Pancreas (tissue), 10 donors: Measurements from ENCODE around the gene AWAT2. TPM values are rescaled to one million over a fixed set of nuclear protein-coding genes. Genes with fewer than 3 reads are reported as not detected.

ENCODE experiments used
- ATAC-seq, 4 donors: fragments of 200-7000 bp; cut with Tn5 transposase; one replicate each; pipeline versions ENCODE4 v1.8.0 to v1.9.1; 2020; ENCODE audit warnings: mild to moderate bottlenecking in 4 of 4, moderate library complexity in 4 of 4
- DNase-seq, 6 donors: peaks; one replicate each; pipeline ENCODE4 v3.0.0-alpha.2; 2020
- FAIRE-seq: peaks from 2 replicates; lab custom pipeline; 2012; peaks lifted over from hg19 to GRCh38; lab: Jason Lieb, UNC
- H3K27ac ChIP-seq, 4 donors: fragments of 200-600 bp; sonication (generic); 1 replicate in 3 of 4; 2 replicates in 1 of 4; pipeline versions ENCODE4 v1.5.0 to v1.8.0; 2020
- H3K27me3 ChIP-seq, 4 donors: fragments of 200-600 bp; one replicate each; pipeline ENCODE4 v1.8.0; 2021
- H3K36me3 ChIP-seq, 3 donors: fragments of 200-600 bp; sonication (generic) in 1 of 3; one replicate each; pipeline versions ENCODE4 v1.5.0 to v1.8.0; 2020 to 2021
- H3K4me1 ChIP-seq, 3 donors: fragments of 200-600 bp; one replicate each; pipeline ENCODE4 v1.8.0; 2021
- H3K4me3 ChIP-seq, 4 donors: fragments of 200-600 bp; sonication (generic) in 2 of 4; one replicate each; pipeline versions ENCODE4 v1.5.0 to v1.8.0; 2020 to 2021
- H3K9me3 ChIP-seq, 4 donors: fragments of 200-600 bp; one replicate each; pipeline ENCODE4 v1.8.0; 2021
- WGBS, 2 donors: extraction: QIAGEN DNeasy Blood & Tissue Kit; methylation state at CpG; one replicate each; pipeline ENCODE4 v1.1.7; 2013; 5-methylcytosine and 5-hydroxymethylcytosine counted together
- intact Hi-C, 3 donors: fragments of 100-400 bp; cut with DNase I; formaldehyde crosslinking; loops; one replicate each; pipeline versions ENCODE4 v1.11.1 to v1.14.2; 2022
- polyA plus RNA-seq, 2 donors: library from polyadenylated mRNA; stranded (reverse); fragments of 200-250 nt; gene quantifications; one replicate each; pipeline ENCODE4 v1.2.3, GENCODE V29; 2013
- total RNA-seq, 6 donors: library from RNA; stranded (reverse); fragmentation: NEBNext Ultra II Directional in 4 of 6; extraction: Animal tissue kit (Norgen Biotek cat#: 25700) in 4 of 6; gene quantifications; one replicate each; pipeline versions ENCODE4 v1.2.1 to v1.2.4, GENCODE V29; 2021 to 2023
- TF ChIP-seq, protein P1 (sequence below), 4 donors: fragments of 200-600 bp; sonication (generic) in 3 of 4; IDR thresholded peaks; one replicate each; pipeline versions ENCODE4 v1.5.0 to v1.8.0; 2021; ENCODE audit warnings: antibody characterized with exemption in 4 of 4
- donor health status: healthy with polysubstance abuse.
- donor health status: DM: no; HTN: no; CAD: no; lungs with moderate emphysema.
- donor health status: DM: no; HTN: no; CAD: no.
- donor health status: control.
- donor health status: control.
- donor health status: Bipolar disorder and iron deficiency.
- donor health status: DM: yes; HTN: yes; CAD: no.
- donor health status: DM: no; HTN: no; CAD: no.
- donor health status: DM: no; HTN: no; CAD: no.
- donor health status: DM: yes; HTN: yes; CAD: no.

Gene AWAT2
- total and polyA plus RNA-seq, 8 donors = not detected

DNA sequence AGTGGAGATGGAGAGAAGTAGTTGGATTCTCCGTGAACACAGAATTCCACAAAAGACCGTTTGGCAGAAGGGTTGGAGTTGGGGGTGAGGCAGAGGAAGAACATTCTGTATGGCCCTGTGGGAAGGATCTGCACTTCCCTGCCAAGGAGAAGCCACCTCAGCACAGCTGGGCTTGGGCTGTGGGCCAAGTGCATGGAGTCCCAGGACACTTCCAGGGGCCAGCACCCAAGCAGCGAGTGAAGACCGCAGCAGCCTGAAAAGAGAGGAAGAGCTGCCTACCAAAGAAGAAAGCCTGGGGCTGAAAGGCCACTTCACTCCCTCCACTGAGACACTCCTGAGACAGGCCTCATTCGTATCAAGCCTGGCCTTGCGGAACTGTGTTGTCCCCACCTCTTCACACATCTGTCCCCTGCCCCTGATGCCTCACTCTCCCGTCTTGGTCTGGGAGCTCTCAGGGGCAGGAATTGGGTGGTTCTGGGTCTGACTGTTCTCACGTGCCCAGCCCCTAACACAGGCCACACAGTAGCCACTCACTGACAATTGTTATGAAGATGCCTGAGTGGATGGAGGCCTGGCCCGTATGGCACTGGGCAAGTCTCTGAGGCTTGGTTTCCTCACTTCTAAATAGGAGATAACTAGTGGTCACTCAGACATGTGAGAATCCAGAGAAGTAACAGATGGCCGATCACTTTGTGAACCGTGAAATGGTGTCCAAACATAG, 3.3 kb upstream of the AWAT2 start:
- intact Hi-C loops = no loop called here

DNA sequence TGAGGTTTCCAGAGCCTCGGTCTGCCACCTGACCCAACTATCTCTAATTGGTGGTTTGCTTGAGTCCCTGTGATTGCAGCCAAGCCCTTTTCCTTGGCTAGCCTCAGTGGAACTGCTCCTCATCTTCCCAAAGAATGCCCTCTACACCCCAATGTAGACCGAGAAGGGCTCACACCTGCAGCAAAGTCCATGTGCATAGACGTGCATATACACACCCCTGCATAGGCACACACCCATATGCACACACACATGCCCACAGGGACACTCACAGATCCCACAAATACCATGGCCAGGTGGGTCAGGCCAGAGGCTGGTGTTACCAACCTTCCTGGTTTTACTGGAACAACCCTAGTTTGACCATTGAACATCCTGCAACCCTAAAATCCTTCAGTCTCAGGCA, 332 bp downstream of the AWAT2 start:
- FAIRE-seq (no peak), ATAC-seq (no peak), DNase-seq (no peak)
- TF ChIP-seq, protein P1, sequence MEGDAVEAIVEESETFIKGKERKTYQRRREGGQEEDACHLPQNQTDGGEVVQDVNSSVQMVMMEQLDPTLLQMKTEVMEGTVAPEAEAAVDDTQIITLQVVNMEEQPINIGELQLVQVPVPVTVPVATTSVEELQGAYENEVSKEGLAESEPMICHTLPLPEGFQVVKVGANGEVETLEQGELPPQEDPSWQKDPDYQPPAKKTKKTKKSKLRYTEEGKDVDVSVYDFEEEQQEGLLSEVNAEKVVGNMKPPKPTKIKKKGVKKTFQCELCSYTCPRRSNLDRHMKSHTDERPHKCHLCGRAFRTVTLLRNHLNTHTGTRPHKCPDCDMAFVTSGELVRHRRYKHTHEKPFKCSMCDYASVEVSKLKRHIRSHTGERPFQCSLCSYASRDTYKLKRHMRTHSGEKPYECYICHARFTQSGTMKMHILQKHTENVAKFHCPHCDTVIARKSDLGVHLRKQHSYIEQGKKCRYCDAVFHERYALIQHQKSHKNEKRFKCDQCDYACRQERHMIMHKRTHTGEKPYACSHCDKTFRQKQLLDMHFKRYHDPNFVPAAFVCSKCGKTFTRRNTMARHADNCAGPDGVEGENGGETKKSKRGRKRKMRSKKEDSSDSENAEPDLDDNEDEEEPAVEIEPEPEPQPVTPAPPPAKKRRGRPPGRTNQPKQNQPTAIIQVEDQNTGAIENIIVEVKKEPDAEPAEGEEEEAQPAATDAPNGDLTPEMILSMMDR (IDR thresholded peaks at IDR 0.05) = no peak
- H3K4me3 ChIP-seq = no peak overlapping the region
- H3K36me3 ChIP-seq = no peaks in the 10 kb centered on the region
- no peak overlapping the region for H3K27ac ChIP-seq
- intact Hi-C loops = no loop called here
- 60 to 71% methylated on average over 3 of the region's 3 CpGs for WGBS, 2 donors
- H3K27me3 ChIP-seq = peaks cover 0 to 8% (median 0%) of the 10 kb centered on the region in 4 donors
- no peaks in the 10 kb centered on the region for H3K4me1 ChIP-seq
- no peaks in the 10 kb centered on the region for H3K9me3 ChIP-seq

More for the DNA sequence above, 3.3 kb upstream of the AWAT2 start:
- H3K27ac ChIP-seq = no peak overlapping the region
- ATAC-seq = no peak
- DNase-seq = no peak
- H3K27me3 ChIP-seq = peaks cover 0 to 6% (median 0%) of the 10 kb centered on the region in 4 donors
- FAIRE-seq = no peak
- 65 to 76% methylated on average over 11 of the region's 11 CpGs for WGBS, 2 donors
- no peak overlapping the region for H3K4me3 ChIP-seq
- no peaks in the 10 kb centered on the region for H3K9me3 ChIP-seq
- H3K36me3 ChIP-seq = no peaks in the 10 kb centered on the region
- TF ChIP-seq, protein P1 (IDR thresholded peaks at IDR 0.05) = no peak
- H3K4me1 ChIP-seq = no peaks in the 10 kb centered on the region

DNA sequence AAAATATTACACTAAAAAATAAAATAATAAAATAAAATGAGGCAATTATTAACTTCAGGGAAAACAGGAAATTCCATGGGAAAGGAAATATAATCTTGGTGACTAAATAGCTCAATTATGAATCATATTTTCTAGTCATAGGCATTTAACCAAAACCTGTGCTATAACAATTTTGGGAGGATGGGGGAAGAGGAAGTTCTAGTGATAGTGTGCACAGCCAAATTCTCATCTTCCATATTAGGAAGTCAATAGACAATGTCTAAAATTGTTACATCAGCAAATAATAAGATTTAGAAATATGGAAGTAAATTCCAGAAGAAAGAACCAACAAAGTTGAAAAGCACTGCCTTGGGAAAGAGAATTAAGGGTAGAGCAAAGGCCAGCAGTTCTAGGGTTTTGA, 2.8 kb downstream of the AWAT2 start:
- Histone ChIP-seq H3K36me3 (no peaks in the 10 kb centered on the region), H3K27me3 (peaks cover 0 to 8% (median 0%) of the 10 kb centered on the region in 4 donors), H3K4me1 (no peaks in the 10 kb centered on the region), H3K27ac (no peak overlapping the region), H3K9me3 (no peaks in the 10 kb centered on the region), H3K4me3 (no peak overlapping the region)
- ATAC-seq = no peak
- DNase-seq = no peak
- TF ChIP-seq, protein P1 (IDR thresholded peaks at IDR 0.05) = no peak
- intact Hi-C loops = no loop called here
- no peak for FAIRE-seq

DNA sequence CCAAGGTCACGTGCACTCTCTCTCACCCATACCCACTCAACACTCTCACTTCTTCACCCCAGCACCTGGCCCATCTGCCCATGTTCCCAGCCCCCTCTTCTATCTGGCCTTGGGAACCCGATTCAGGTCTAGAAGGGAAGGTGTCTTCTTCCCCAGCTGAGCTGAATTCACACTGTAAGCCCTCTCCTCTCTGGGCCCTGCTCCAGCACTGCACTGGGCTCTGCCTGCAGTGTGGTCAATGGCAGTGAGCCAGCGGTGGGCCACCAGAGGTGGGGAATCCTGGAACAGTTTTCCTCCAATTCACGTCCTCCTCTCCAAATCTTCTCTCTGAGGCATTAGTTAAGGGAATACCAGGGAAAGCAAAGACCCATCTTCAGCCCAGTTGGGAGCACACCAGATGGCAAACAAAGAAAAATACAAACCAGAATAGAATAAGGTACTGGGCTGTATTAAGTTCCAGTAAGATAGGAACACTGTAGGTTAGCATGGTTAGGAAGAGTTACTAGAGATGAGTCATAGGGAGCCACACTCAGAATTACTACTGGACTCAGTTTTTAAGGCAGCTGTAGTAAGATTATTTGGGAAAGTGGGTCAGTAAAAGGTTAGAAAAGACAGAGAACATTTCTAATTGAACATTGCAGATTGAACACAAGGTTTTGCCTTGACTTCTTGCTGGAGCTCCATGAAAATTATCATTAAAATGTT, 5.0 kb downstream of the AWAT2 start:
- intact Hi-C loops = no loop called here
- Histone ChIP-seq H3K9me3 (no peaks in the 10 kb centered on the region), H3K27ac (no peak overlapping the region), H3K36me3 (no peaks in the 10 kb centered on the region), H3K4me1 (no peaks in the 10 kb centered on the region), H3K27me3 (peaks cover 0 to 8% (median 0%) of the 10 kb centered on the region in 4 donors), H3K4me3 (no peak overlapping the region)
- no peak for DNase-seq
- no peak for FAIRE-seq
- no peak for ATAC-seq
- 45 to 63% methylated on average over 4 of the region's 4 CpGs for WGBS, 2 donors
- TF ChIP-seq, protein P1 (IDR thresholded peaks at IDR 0.05) = no peak

DNA sequence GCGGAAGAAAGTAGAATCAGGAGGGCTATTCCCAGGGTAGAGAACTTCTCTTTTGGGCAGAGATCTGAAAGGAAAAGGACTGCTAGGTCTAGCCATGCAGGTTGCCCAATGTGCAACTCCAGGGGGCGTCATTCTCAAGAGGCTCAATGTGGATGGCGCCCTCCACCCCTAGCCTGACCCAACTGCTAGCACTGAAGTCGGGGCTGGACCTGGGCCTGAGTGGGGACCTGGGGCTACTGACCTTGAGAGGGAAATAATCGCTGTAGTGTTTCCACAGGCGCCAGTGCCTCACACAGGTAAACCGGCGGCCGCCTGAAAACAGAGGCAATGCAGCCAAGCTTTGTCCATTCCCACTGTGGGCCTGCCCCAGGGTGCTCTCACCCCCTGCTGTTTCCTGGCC, 6.1 kb downstream of the AWAT2 start:
- DNase-seq = no peak
- Histone ChIP-seq H3K4me3 (no peak overlapping the region), H3K9me3 (no peaks in the 10 kb centered on the region), H3K36me3 (no peaks in the 10 kb centered on the region), H3K4me1 (no peaks in the 10 kb centered on the region), H3K27me3 (peaks cover 0 to 8% (median 0%) of the 10 kb centered on the region in 4 donors), H3K27ac (no peak overlapping the region)
- TF ChIP-seq, protein P1 (IDR thresholded peaks at IDR 0.05) = no peak
- no peak for ATAC-seq
- intact Hi-C loops = no loop called here
- FAIRE-seq = no peak
- 78 to 87% methylated on average over 9 of the region's 9 CpGs for WGBS, 2 donors
